ENCODE results near the gene CATSPER4. TPM values are rescaled to one million over a fixed set of nuclear protein-coding genes. Genes with fewer than 3 reads are reported as not detected.

CATSPER4 gene
- total and polyA plus RNA-seq, 2 of the 13 experiments (the other 11 are each of a cell fraction or from before 2014, with no cell fraction given): not detected

- TF ChIP-seq ZHX2 (IDR thresholded peaks at IDR 0.05; ENCODE audit: low read depth) (no peak), ZHX2 (CRISPR knock-in tag; IDR thresholded peaks at IDR 0.05; ENCODE audit: borderline replicate concordance) (no peak), ZNF580 (CRISPR knock-in tag; IDR thresholded peaks at IDR 0.05; ENCODE audit: borderline replicate concordance, low read depth) (no peak), SOX5 (CRISPR knock-in tag; IDR thresholded peaks at IDR 0.05; ENCODE audit: borderline replicate concordance) (no peak; the same call in 1 of the 2 replicates), ZBTB26 (CRISPR knock-in tag; IDR thresholded peaks at IDR 0.05; ENCODE audit: borderline replicate concordance) (no peak), NCOA5 (CRISPR knock-in tag; IDR thresholded peaks at IDR 0.05) (no peak), THAP9 (CRISPR knock-in tag; IDR thresholded peaks at IDR 0.05; ENCODE audit: borderline replicate concordance) (peak; percentile 58), GABPA (IDR thresholded peaks at IDR 0.05; ENCODE audit: low read depth, low read length) (no peak), GABPA (CRISPR knock-in tag; IDR thresholded peaks at IDR 0.05; ENCODE audit: low read depth) (peak; percentile 27; the same call in 1 of the 2 replicates), CBFB (CRISPR knock-in tag; IDR thresholded peaks at IDR 0.05) (no peak), ZBTB8A (CRISPR knock-in tag; IDR thresholded peaks at IDR 0.05; ENCODE audit: borderline replicate concordance, low read depth) (no peak), MLLT10 (CRISPR knock-in tag; IDR thresholded peaks at IDR 0.05) (no peak), HES4 (CRISPR knock-in tag; IDR thresholded peaks at IDR 0.05; ENCODE audit: borderline replicate concordance) (0 out of 2 replicates have a peak, but pooled peaks have one; percentile 42), ZNF607 (CRISPR knock-in tag; IDR thresholded peaks at IDR 0.05; ENCODE audit: borderline replicate concordance) (0 out of 2 replicates have a peak, but pooled peaks have one; percentile 36), CSRNP2 (CRISPR knock-in tag; conservative IDR thresholded peaks at IDR 0.05; ENCODE audit: low read depth) (0 out of 2 replicates have a peak, but pooled peaks have one; percentile 42)
These were observed 34.8 kb downstream of the CATSPER4 start (continued) for GRCh38 chr1:26225033-26225831.
